GM18507 (cell line): ENCODE data around the gene SIL1.
"Not testable (repeated sequence)": the region's sequence is repeated elsewhere in the genome, so short reads cannot be mapped to it uniquely, and the experiment has no call there.

ENCODE experiments used
- DNase-seq: peaks from one replicate; pipeline ENCODE4 v3.0.0; 2011; ENCODE audit warnings: low read depth; ENCODE audit not compliant: insufficient read length; ENCODE audit errors: extremely low spot score
- FAIRE-seq: peaks from 2 replicates; lab custom pipeline; 2011; peaks lifted over from hg19 to GRCh38; lab: Jason Lieb, UNC

SIL1 gene

DNA sequence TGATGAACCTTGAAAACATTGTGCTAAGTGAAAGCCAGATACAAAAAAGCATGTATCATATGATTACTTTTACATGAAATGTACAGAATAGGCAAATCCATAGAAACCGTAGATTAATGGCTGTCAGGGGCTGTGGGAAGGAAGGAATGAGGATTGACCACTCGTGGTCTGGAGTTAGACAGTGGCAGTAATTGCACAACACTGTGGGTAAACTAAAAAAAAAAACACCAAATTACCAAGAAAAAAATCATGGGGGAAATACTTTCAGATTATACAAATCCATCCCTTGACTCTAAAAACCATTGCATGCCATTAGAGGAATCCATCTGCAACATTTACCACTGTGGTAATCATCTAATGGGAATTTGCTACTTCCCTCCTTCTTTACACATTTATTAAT, 140.0 kb downstream of the SIL1 start:
- no peak for DNase-seq

GRCh38 chr5:139057045-139057939, 140.9 kb downstream of the SIL1 start:
- FAIRE-seq, DNase-seq: not testable (repeated sequence)

More for the DNA sequence above, 140.0 kb downstream of the SIL1 start:
- no peak for FAIRE-seq

- FAIRE-seq (no peak), DNase-seq (no peak)
Observed at GRCh38 chr5:139052975-139053374, 145.2 kb downstream of the SIL1 start.

DNA sequence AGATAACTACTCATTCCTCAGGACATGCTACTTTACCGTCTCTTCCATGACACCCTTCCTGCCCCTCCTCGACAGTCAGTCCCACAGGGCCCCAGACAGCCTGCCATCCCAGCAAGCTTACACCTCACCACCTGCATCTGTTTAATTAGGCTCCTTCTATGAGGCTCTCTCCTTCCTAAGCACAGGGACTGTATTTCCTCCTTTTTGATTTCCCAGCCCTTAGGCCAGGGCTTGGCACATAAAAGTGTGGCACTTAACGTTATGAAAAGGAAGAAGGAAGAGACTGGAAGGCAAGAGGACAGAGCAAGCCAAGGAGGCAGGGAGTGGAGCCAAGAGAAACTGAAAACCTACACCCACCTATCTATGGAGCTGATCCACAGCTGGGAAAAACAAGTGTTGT, 146.8 kb downstream of the SIL1 start:
- DNase-seq (no peak), FAIRE-seq (no peak)

- FAIRE-seq = no peak
- no peak for DNase-seq
Observed at GRCh38 chr5:139050432-139050831, 147.7 kb downstream of the SIL1 start.

DNA sequence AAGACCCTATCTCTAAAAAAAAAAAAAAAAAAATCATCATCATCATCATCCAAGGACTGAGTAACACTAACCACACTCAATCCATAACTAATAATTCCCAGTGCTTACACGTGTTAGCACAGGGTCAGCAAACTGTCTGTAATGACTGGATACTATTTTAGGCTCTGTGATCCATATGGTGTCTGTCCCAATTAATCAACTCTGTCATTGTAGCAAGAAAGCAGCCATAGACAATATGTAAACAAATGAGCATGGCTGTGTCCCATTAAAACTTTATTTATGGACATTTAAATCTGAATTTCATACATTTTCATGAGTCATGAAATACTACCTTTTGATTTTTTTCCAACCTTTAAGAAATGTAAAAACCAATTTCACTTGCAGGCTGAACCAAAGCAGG, 148.4 kb downstream of the SIL1 start:
- no peak for FAIRE-seq
- no peak for DNase-seq

GRCh38 chr5:139046551-139046950, 151.6 kb downstream of the SIL1 start:
- no peak for FAIRE-seq
- DNase-seq = no peak

DNA sequence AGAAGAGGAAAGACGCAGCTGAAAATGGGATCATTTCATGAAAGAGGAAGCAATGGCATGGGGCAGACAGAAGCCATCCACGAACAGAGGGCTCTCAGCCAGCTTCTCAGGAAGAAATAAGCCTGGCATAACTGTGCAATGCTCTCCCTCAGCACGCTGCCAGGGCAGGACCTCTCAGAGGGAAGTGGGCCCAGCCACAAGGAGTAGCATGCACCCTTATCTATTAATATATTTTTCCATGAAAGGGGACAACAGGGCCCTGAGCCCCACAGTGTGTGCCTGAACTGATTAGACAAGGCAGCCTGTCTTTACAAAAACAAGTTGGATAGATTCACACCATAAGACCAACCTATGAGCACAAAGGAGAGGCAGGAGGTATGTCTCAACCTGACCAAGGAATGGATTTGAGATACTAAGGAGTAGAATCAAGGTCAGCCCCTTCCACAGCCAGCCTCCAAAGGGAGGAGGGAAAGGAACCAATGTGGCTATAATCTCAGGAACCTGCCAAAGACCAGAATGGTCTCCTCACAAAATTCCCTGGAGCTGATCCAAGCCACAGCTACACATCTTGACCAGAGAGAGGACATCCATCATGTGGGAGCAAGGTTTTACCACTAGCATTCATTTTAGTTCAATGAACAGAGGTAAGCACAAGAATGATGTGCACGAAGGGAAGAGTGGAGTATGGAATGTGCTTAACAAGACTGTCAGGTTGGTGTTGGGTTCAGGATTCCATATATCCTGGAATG, 154.8 kb downstream of the SIL1 start:
- FAIRE-seq (no peak), DNase-seq (no peak)

- DNase-seq (no peak), FAIRE-seq (no peak)
Observed at GRCh38 chr5:139040081-139040480, 158.1 kb downstream of the SIL1 start.

DNA sequence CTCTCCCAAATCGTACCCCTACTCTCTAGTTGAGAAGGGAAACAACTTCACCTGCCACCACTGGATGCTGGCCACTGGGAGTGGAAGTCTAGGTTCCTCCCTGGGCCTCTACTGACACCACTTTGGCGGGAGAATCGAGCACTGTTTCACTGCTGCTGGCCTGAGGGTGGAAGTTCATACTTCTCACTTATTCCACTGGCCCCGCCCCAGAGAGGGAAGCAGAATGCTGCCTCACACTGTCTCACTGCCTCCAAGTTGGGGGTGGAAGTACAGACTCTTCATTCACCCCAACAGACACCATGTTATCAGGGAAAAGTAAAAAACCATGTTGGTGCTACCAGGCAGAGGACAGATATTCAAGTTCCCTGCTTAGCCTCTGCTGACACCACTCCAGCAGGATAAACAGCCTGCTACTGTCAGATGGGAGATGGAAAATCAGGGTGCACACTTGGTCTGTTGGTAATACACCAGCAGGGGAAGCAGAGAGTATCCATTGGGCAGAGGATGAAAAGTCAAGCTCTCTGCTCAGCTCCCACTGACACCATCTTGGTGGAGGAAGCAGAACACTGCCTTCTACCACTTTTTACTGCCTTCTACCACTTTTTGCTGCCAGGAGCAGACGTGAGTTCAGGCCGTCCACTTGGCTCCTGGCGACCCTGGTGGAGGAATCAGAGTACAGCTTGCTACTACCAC, 159.4 kb downstream of the SIL1 start:
- FAIRE-seq = no peak
- no peak for DNase-seq

- DNase-seq = no peak
- peak; percentile 24 for FAIRE-seq
Observed at GRCh38 chr5:139037732-139038131, 160.4 kb downstream of the SIL1 start.

GRCh38 chr5:139036332-139036731, 161.8 kb downstream of the SIL1 start:
- not testable (repeated sequence) for DNase-seq, FAIRE-seq

DNA sequence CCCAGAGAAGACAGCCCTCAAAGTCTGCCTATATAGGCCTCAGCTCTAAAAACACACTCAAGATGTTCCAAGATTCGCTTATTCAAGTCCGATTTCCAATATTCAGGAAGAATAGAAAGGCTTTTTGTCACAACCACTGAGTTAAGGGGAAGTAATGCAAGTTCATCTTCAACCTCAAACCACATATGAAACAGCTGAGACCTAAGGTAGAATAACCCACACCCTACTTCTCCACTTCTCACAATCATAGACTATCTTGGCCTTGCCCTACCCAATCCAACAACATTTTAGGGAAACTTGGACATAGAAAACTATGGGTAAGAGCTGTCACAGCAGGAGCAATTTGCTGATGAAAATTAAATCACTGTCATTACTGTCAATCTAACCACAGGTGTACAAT, 171.0 kb downstream of the SIL1 start:
- no peak for DNase-seq
- no peak for FAIRE-seq

- no peak for DNase-seq
- FAIRE-seq = no peak
Observed at GRCh38 chr5:139025651-139026050, 172.5 kb downstream of the SIL1 start.

DNA sequence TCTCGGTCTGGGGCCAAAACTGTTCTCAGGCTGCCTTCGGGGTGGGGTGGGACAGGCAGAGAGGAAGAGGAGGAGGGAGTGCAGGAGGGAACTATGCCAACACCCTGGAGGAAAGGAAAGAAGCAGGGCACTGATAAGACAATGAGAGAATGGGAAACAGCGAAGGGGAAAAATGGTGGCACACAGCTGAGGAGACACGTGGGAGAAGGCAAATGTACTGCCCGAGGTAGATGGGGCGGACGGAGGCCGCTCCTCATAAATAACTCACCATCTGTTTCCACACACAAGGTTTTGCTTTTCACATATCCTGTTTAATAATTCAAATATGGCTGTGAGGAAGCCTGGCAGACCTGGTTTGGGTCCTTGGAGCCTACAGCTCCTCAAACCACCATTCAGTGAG, 174.9 kb downstream of the SIL1 start:
- FAIRE-seq = no peak
- no peak for DNase-seq

DNA sequence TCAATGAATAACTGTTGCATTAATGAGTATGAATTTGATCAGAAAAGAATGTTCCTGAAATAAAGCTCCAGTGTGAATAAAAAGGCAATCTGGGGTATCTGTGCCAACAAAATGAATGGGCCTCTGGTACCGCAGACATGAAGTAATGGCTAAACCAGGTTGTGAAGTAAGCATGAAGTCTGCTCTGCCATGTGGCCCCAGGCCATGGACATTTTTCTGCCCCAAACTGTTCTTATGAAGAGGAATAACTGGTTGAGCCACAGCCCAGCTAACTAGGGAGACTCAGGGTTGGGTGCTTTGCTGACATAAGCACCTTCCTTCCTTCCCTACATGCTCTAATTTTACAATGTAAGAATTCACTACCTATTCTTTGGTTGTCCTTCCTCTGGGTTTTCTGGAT, 175.6 kb downstream of the SIL1 start:
- DNase-seq = no peak
- no peak for FAIRE-seq

DNA sequence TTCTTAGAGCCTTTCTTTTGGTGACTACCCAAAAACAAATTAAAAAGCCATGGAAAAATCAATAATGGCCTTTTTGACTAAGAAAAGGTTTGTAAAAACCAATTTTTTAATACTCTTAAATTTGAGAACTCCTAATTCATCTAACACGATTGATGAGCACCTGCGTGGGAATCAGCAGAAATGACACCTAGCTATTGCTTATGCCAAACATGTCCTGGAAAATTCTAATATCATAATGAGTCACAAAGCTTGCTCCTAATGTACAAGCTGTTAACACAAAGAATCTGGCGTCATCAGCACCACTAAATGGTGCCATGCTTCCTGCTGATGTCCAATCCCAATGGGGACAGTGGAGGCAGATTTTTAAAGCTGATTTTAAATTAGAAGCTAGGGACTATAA, 176.8 kb downstream of the SIL1 start:
- no peak for FAIRE-seq

DNA sequence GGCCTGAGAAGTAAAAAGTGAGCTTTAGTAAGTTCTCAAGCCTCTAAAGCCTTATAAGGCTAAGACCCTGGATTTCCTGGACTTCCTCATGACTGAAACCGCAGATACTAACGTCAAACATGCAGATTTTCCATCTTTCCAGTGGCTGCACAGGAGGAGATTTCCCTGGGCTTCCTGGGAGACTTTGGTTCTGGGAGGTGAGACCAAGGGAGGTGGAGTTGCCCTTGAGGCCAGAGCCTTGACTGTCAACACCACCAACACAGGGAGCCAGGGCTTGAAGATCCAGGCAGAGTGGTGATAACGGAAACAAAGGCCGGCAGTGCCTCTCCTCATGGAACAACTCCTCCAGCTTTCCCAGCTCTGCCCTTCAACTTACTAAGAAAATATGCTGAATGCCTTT, 178.3 kb downstream of the SIL1 start:
- FAIRE-seq = no peak
- no peak for DNase-seq

More for the DNA sequence above, 176.8 kb downstream of the SIL1 start:
- no peak for DNase-seq

GRCh38 chr5:139019211-139019610, 179.0 kb downstream of the SIL1 start:
- FAIRE-seq (no peak), DNase-seq (no peak)

- FAIRE-seq (no peak), DNase-seq (no peak)
Observed at GRCh38 chr5:139017624-139018023, 180.5 kb downstream of the SIL1 start.
